Heart left ventricle (tissue), 13 donors: ENCODE results near the gene KRTAP5-10.
"Not testable (repeated sequence)": the region's sequence is repeated elsewhere in the genome, so short reads cannot be mapped to it uniquely, and the experiment has no call there.

Experiments
- CTCF ChIP-seq, 12 donors: fragments of 200-600 bp; sonication (generic) in 4 of 12; IDR thresholded peaks; one replicate each; pipeline versions ENCODE4 v1.5.0 to v1.8.0; 2018 to 2022; ENCODE audit warnings: antibody characterized with exemption in 12 of 12, mild to moderate bottlenecking in 5 of 12
- POLR2A ChIP-seq, 2 donors: fragments of 450-650 bp; IDR thresholded peaks; one replicate each; pipeline ENCODE4 v1.6.1; 2017; ENCODE audit warnings: antibody characterized with exemption in 2 of 2, mild to moderate bottlenecking in 2 of 2, moderate library complexity in 2 of 2
- donor health status: ischemic (EF 13 %, LVEDD 7.1; RV severe dilation, severe dysfunction).
- donor health status: DM: no; HTN: yes; CAD: no.
- donor health status: DM: no; HTN: no; CAD: no.
- donor health status: ischemic (EF 25% LVEDD 6.9; RV normal size, moderate dysfunction).
- donor health status: ischemic (EF 25% LVEDD 5.7; RV mildly dilated, moderate dysfunction).
- donor health status: ischemic (EF 35%, LVEDD 5.7; RV mildly dilated, moderate dysfunction).
- donor health status: nonischemic (EF 11% LVEDD 7.7; RV severe dilation, severe dysfunction).
- donor health status: DM: yes; HTN: yes; CAD: no.
- donor health status: PGD.
- donor health status: ischemic (EF 29% LVEDD 5.4; RV normal size, mild dysfunction).
- donor health status: nonischemic (EF 23%, LVEDD 6.1; RV moderate dilation, normal function).

DNA sequence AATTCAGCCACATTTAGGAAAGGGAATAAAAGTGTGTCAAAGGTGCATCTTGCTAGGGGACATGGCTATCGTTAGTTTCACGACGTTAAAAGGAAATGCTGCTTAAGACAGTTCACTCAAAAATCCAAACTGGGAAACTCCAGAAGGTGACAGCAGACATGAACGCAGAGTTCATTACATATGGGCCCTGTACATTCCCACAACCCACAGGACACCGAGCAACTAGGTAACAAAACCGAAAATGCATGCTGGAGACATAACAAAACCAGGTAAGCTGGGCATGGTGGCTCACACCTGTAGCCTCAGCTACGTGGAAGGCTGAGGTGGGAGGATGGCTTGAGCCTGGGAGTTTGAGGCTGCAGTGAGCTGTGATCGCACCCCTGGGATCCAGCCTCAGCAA, 2.3 kb downstream of the KRTAP5-10 start:
- TF ChIP-seq CTCF, POLR2A (IDR thresholded peaks at IDR 0.05): not testable (repeated sequence)
